ENCODE data around the gene FAM50B.

FAM50B gene

DNA sequence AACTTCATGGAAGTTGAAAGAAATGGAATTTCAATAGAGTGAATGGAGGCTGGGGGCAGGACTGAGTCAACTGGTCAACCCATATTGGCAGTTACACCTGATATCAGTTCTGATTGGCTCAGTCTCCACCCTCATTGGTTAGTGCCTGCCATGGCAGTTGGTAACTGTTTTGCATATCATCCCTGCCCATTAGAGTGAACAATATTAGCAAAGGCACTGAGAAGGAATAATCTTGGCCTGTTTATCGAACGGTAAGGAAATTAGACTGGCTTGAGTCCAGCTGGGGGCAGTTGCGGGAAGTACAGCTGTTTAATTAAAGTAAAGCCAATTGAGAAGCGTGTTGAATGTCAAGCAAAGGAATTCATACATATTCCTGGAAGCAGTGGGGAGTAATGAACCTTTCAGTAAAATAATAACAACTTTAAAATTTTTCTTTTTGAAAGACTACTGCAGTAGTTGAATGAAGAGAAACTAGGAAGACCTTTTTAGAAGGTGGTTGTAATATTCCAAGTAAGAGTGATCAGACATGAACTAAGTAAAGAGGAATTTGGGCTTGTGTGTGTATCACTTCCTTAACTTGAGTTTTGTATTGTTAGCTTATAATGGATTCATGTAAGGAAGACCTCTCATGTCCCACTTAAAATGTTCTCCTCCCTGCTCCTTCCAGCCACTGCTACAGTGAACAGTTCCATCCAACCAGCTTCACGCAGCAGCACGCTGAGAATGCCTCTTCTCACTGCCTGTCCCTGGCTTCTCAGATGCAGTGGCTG lies 17.2 kb upstream of the FAM50B start:
- Histone ChIP-seq H3K36me3 (ENCODE audit: control insufficient read depth in 2 of 2, insufficient read depth in 1 of 2, low read length in 2 of 2) (no peaks in the 10 kb centered on the region), H3K9me3 (ENCODE audit: control insufficient read depth, insufficient read depth, low read depth, low read length) (no peaks in the 10 kb centered on the region), H3K4me1 (ENCODE audit: control insufficient read depth, insufficient read depth, low read length) (no peaks in the 10 kb centered on the region), H3K4me3 (ENCODE audit: low read depth, low read length) (no peak overlapping the region), H3K27ac (ENCODE audit: extremely low read depth, low read depth, low read length) (no peak overlapping the region)
- CTCF ChIA-PET = interaction anchor here (0.5 to 1.8 kb wide), 7 partner anchors 15 to 178 kb away, joined by 3 to 8 read pairs (median 5); partner anchors contain the start of gene FAM50B
- POLR2A ChIA-PET = no interaction called here
- TF ChIP-seq ZNF776 (tag by site-specific recombination; IDR thresholded peaks at IDR 0.05; ENCODE audit: borderline replicate concordance) (no peak), PRDM1 (tag by site-specific recombination; IDR thresholded peaks at IDR 0.05) (no peak), YY2 (tag by site-specific recombination; IDR thresholded peaks at IDR 0.05) (no peak), ZNF23 (tag by site-specific recombination; IDR thresholded peaks at IDR 0.05; ENCODE audit: borderline replicate concordance) (no peak), ZNF202 (tag by site-specific recombination; IDR thresholded peaks at IDR 0.05; ENCODE audit: borderline replicate concordance) (no peak), OVOL3 (tag by site-specific recombination; IDR thresholded peaks at IDR 0.05) (no peak), SP3 (tag by site-specific recombination; IDR thresholded peaks at IDR 0.05) (no peak)

DNA sequence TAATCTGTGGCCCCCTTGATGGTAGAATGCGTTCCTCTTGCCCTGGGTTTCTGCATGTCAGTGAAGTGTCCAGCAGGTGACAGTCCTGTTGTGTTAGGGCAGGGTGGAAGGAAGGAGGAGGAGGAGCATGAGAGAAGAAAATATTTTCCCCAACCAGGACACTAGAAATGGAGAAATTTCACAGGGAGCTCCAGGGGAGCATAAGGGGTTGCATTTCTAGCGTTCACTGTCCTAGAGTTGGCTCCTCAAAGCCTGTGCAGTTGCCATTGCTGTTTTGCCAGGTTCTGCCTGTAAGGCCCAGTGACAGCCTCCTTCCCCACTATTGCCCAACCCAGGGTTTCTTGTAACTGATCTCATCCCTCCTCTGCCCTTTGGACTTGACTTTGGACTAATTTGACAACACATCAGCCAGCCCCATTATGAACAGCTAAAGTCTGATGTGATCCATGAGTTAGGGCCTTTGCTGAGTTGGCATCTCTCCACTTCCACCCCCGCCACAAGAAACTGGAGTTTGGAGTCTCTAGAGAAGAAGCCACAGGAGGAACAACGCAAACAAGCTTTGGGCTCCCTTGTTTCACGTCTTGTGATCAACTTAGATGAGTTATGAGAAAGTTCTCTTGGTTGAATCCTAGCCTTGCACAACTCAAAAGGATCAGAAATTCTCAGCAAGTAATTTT lies 14.0 kb upstream of the FAM50B start:
- POLR2A ChIA-PET = interaction anchor here (1.1 kb wide), 1 partner anchor 9 kb away, joined by 3 read pairs; no protein-coding TSS in a partner anchor
- Histone ChIP-seq H3K27ac (ENCODE audit: extremely low read depth, low read depth, low read length) (no peak overlapping the region), H3K4me1 (ENCODE audit: control insufficient read depth, insufficient read depth, low read length) (no peaks in the 10 kb centered on the region), H3K9me3 (ENCODE audit: control insufficient read depth, insufficient read depth, low read depth, low read length) (no peaks in the 10 kb centered on the region), H3K36me3 (ENCODE audit: control insufficient read depth in 2 of 2, insufficient read depth in 1 of 2, low read length in 2 of 2) (no peaks in the 10 kb centered on the region), H3K4me3 (ENCODE audit: low read depth, low read length) (no peak overlapping the region)
- TF ChIP-seq, protein P1, sequence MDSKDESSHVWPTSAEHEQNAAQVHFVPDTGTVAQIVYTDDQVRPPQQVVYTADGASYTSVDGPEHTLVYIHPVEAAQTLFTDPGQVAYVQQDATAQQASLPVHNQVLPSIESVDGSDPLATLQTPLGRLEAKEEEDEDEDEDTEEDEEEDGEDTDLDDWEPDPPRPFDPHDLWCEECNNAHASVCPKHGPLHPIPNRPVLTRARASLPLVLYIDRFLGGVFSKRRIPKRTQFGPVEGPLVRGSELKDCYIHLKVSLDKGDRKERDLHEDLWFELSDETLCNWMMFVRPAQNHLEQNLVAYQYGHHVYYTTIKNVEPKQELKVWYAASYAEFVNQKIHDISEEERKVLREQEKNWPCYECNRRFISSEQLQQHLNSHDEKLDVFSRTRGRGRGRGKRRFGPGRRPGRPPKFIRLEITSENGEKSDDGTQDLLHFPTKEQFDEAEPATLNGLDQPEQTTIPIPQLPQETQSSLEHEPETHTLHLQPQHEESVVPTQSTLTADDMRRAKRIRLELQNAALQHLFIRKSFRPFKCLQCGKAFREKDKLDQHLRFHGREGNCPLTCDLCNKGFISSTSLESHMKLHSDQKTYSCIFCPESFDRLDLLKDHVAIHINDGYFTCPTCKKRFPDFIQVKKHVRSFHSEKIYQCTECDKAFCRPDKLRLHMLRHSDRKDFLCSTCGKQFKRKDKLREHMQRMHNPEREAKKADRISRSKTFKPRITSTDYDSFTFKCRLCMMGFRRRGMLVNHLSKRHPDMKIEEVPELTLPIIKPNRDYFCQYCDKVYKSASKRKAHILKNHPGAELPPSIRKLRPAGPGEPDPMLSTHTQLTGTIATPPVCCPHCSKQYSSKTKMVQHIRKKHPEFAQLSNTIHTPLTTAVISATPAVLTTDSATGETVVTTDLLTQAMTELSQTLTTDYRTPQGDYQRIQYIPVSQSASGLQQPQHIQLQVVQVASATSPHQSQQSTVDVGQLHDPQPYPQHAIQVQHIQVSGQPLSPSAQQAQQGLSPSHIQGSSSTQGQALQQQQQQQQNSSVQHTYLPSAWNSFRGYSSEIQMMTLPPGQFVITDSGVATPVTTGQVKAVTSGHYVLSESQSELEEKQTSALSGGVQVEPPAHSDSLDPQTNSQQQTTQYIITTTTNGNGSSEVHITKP (tag by site-specific recombination; IDR thresholded peaks at IDR 0.05) = 0 out of 2 replicates have a peak, but pooled peaks have one; percentile 10
- TF ChIP-seq ZNF274 (IDR thresholded peaks at IDR 0.05; ENCODE audit: low read length) (no peak), ZNF274 (tag by site-specific recombination; IDR thresholded peaks at IDR 0.05; ENCODE audit: borderline replicate concordance) (no peak)
- TF ChIP-seq, protein P2, sequence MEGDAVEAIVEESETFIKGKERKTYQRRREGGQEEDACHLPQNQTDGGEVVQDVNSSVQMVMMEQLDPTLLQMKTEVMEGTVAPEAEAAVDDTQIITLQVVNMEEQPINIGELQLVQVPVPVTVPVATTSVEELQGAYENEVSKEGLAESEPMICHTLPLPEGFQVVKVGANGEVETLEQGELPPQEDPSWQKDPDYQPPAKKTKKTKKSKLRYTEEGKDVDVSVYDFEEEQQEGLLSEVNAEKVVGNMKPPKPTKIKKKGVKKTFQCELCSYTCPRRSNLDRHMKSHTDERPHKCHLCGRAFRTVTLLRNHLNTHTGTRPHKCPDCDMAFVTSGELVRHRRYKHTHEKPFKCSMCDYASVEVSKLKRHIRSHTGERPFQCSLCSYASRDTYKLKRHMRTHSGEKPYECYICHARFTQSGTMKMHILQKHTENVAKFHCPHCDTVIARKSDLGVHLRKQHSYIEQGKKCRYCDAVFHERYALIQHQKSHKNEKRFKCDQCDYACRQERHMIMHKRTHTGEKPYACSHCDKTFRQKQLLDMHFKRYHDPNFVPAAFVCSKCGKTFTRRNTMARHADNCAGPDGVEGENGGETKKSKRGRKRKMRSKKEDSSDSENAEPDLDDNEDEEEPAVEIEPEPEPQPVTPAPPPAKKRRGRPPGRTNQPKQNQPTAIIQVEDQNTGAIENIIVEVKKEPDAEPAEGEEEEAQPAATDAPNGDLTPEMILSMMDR (tag by site-specific recombination; IDR thresholded peaks at IDR 0.05) = peak; percentile 40; the same call in 1 of the 2 replicates
- CTCF ChIA-PET = interaction anchor here (0.5 to 3.9 kb wide), 9 partner anchors 9 to 143 kb away, joined by 3 to 24 read pairs (median 4); partner anchors contain the start of gene FAM50B

DNA sequence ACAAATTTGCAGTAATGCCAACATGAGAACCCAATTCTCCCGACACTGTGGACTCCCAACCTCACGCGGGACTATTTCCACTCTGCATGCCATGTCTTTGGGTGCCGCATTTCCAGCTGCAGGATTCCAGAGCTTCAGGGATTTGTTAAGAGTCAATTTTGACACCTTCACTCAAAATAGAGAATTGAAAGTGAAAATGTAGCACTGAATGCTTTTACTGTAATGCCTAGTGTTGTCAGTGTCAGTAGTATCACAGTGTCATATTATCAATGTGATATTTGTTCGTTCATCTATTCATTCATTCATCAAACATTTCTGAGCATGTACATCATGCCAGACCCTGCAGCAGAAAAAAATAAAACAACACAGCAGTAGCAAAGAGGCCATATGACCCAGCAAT lies 13.4 kb upstream of the FAM50B start:
- ChIA-PET POLR2A (interaction anchor here (1.1 kb wide), 1 partner anchor 10 kb away, joined by 3 read pairs; no protein-coding TSS in a partner anchor), CTCF (interaction anchor here (0.7 to 3.9 kb wide), 6 partner anchors 10 to 142 kb away, joined by 3 to 24 read pairs (median 5); partner anchors contain the start of gene FAM50B)
- Histone ChIP-seq H3K36me3 (ENCODE audit: control insufficient read depth in 2 of 2, insufficient read depth in 1 of 2, low read length in 2 of 2) (no peaks in the 10 kb centered on the region), H3K4me3 (ENCODE audit: low read depth, low read length) (no peak overlapping the region), H3K9me3 (ENCODE audit: control insufficient read depth, insufficient read depth, low read depth, low read length) (no peaks in the 10 kb centered on the region), H3K27ac (ENCODE audit: extremely low read depth, low read depth, low read length) (no peak overlapping the region), H3K4me1 (ENCODE audit: control insufficient read depth, insufficient read depth, low read length) (peaks cover under 1% of the 10 kb centered on the region)
- TF ChIP-seq ZNF155 (tag by site-specific recombination; IDR thresholded peaks at IDR 0.05) (no peak), ZNF585B (tag by site-specific recombination; IDR thresholded peaks at IDR 0.05) (no peak), BCL11A (tag by site-specific recombination; IDR thresholded peaks at IDR 0.05; ENCODE audit: low read depth) (no peak), ZNF514 (tag by site-specific recombination; IDR thresholded peaks at IDR 0.05) (no peak), RBAK (tag by site-specific recombination; IDR thresholded peaks at IDR 0.05) (no peak), ZNF239 (tag by site-specific recombination; IDR thresholded peaks at IDR 0.05) (no peak), ZNF174 (tag by site-specific recombination; IDR thresholded peaks at IDR 0.05) (no peak), ZNF621 (tag by site-specific recombination; IDR thresholded peaks at IDR 0.05) (no peak)
- TF ChIP-seq, protein P3, sequence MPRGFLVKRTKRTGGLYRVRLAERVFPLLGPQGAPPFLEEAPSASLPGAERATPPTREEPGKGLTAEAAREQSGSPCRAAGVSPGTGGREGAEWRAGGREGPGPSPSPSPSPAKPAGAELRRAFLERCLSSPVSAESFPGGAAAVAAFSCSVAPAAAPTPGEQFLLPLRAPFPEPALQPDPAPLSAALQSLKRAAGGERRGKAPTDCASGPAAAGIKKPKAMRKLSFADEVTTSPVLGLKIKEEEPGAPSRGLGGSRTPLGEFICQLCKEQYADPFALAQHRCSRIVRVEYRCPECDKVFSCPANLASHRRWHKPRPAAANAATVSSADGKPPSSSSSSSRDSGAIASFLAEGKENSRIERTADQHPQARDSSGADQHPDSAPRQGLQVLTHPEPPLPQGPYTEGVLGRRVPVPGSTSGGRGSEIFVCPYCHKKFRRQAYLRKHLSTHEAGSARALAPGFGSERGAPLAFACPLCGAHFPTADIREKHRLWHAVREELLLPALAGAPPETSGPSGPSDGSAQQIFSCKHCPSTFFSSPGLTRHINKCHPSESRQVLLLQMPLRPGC (tag by site-specific recombination; IDR thresholded peaks at IDR 0.05) = no peak
